AG04450 (cell line): ENCODE results near the gene CACNB2. TPM values are rescaled to one million over a fixed set of nuclear protein-coding genes. Genes with fewer than 3 reads are reported as not detected.

ENCODE experiments used
- CTCF ChIA-PET: fragments of 300-600, 350-600 bp; formaldehyde crosslinking; extraction: SDS; loops from one replicate; lab custom pipeline; 2022; ENCODE audit warnings: antibody characterized with exemption, inconsistent platforms; lab: Charles Lee
- POLR2A ChIA-PET: fragments of 350-600 bp; formaldehyde crosslinking; extraction: SDS; loops from one replicate; lab custom pipeline; 2021; ENCODE audit warnings: antibody characterized with exemption, inconsistent platforms; lab: Yijun Ruan, JAX
- DNase-seq: peaks from one replicate; pipeline ENCODE4 v3.0.0-alpha.2; 2011; ENCODE audit warnings: low read depth, low spot score
- H3K27ac ChIP-seq: one replicate; pipeline ENCODE4 v1.5.1; 2012; ENCODE audit warnings: low read depth, low read length, control low read depth
- H3K27me3 ChIP-seq: one replicate; pipeline ENCODE4 v1.6.0; 2012; ENCODE audit warnings: low read length; ENCODE audit not compliant: control insufficient read depth, insufficient read depth
- H3K4me3 ChIP-seq: 2 replicates; pipeline ENCODE4 v1.5.1; 2011; ENCODE audit warnings: mild to moderate bottlenecking, low read depth, low read length, control low read depth
- H3K9me3 ChIP-seq: 2 replicates; pipeline ENCODE4 v1.5.1; 2012; ENCODE audit warnings: low read length; ENCODE audit not compliant: control insufficient read depth, insufficient read depth
- CTCF ChIP-seq: IDR thresholded peaks from 2 replicates; pipeline ENCODE4 v1.5.1; 2011; ENCODE audit warnings: low read depth, low read length, control low read depth, inconsistent platforms
- polyA plus RNA-seq: library from polyadenylated mRNA; depleted of rRNA; stranded (reverse); fragments of >200 nt; gene quantifications from 2 replicates; pipeline ENCODE4 v1.2.3, GENCODE V29; 2011

Gene CACNB2
- polyA plus RNA-seq, 1 experiment: 0.76 TPM

- Histone ChIP-seq H3K9me3 (no peaks in the 10 kb centered on the region), H3K27ac (no peak overlapping the region), H3K27me3 (no peaks in the 10 kb centered on the region), H3K4me3 (no peak overlapping the region)
- POLR2A ChIA-PET: no interaction called here
- DNase-seq: no peak
- CTCF ChIA-PET: no interaction called here
- TF ChIP-seq CTCF: no peak
These were observed 95.3 kb downstream of the CACNB2 start for GRCh38 chr10:18235477-18235876.

GRCh38 chr10:18236756-18237155, 96.5 kb downstream of the CACNB2 start:
- H3K27me3 ChIP-seq: no peaks in the 10 kb centered on the region
- DNase-seq: no peak
- ChIA-PET POLR2A (no interaction called here), CTCF (interaction anchor here (4.1 kb wide), 1 partner anchor 20 kb away, joined by 31 read pairs; no protein-coding TSS in a partner anchor)
- H3K4me3 ChIP-seq: no peak overlapping the region
- H3K9me3 ChIP-seq: no peaks in the 10 kb centered on the region
- H3K27ac ChIP-seq: no peak overlapping the region
- no peak for TF ChIP-seq CTCF

- H3K27ac ChIP-seq: no peak overlapping the region
- no peak overlapping the region for H3K4me3 ChIP-seq
- peak; percentile 39 for DNase-seq
- H3K27me3 ChIP-seq: no peaks in the 10 kb centered on the region
- CTCF ChIA-PET: interaction anchor here (0.6 to 4.1 kb wide), 24 partner anchors 12 to 748 kb away, joined by 3 to 42 read pairs (median 3); no protein-coding TSS in a partner anchor
- peak; percentile 82 for TF ChIP-seq CTCF
- POLR2A ChIA-PET: no interaction called here
- H3K9me3 ChIP-seq: no peaks in the 10 kb centered on the region; the same call in 1 of the 2 replicates
These were observed 98.8 kb downstream of the CACNB2 start for GRCh38 chr10:18238870-18239485.

GRCh38 chr10:18240185-18240882, 100.1 kb downstream of the CACNB2 start:
- no peak overlapping the region for H3K4me3 ChIP-seq
- DNase-seq: no peak
- TF ChIP-seq CTCF: no peak
- POLR2A ChIA-PET: no interaction called here
- no peaks in the 10 kb centered on the region for H3K27me3 ChIP-seq
- no peaks in the 10 kb centered on the region; the same call in 1 of the 2 replicates for H3K9me3 ChIP-seq
- CTCF ChIA-PET: interaction anchor here (0.9 to 4.1 kb wide), 6 partner anchors 11 to 392 kb away, joined by 4 to 42 read pairs (median 8); no protein-coding TSS in a partner anchor
- H3K27ac ChIP-seq: no peak overlapping the region

GRCh38 chr10:18246967-18247366, 106.7 kb downstream of the CACNB2 start:
- Histone ChIP-seq H3K27ac (no peak overlapping the region), H3K27me3 (peaks cover 15% of the 10 kb centered on the region), H3K9me3 (no peaks in the 10 kb centered on the region; the same call in 1 of the 2 replicates), H3K4me3 (no peak overlapping the region)
- no peak for DNase-seq
- no peak for TF ChIP-seq CTCF
- POLR2A ChIA-PET: no interaction called here
- CTCF ChIA-PET: interaction anchor here (0.7 to 1.0 kb wide), 2 partner anchors 31 to 40 kb away, joined by 3 read pairs; no protein-coding TSS in a partner anchor
